ENCODE results near the gene MRPL34.

The MRPL34 gene

DNA sequence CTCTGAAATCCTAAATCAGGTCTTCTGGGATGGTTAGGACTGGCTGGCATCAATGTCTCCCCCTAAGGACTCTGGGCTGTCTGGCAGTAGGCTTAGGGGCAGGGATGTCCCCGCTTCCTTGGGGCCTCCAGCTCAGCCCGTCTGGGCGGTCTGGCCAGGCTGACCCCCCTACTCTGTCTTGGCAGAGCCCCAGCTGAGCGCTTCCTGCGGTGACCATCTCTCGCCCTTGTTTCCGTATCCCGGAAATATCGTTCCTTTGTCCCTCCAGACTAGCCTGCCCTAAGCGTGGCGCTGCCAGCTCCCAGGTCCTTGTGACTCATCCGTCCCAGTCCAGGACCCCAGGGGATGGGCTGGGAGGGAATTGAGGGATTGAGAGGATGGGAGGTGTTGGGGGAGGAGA is 43.0 kb downstream of the MRPL34 start:
- H3K4me1 ChIP-seq (ENCODE audit: control insufficient read depth, insufficient read depth, low read length) = peaks cover 27% of the 10 kb centered on the region
- no peak overlapping the region for H3K9ac ChIP-seq (ENCODE audit: low read length in 2 of 2)
- no peaks in the 10 kb centered on the region for H3K9me3 ChIP-seq (ENCODE audit: control insufficient read depth in 2 of 2, low read length in 2 of 2)
- no peaks in the 10 kb centered on the region for H3K36me3 ChIP-seq (ENCODE audit: control insufficient read depth in 2 of 2, insufficient read depth in 2 of 2, low read length in 2 of 2)
- H3K4me3 ChIP-seq (ENCODE audit: low read length in 2 of 2) = no peak overlapping the region
- H3K27ac ChIP-seq (ENCODE audit: low read length) = peak overlapping the region; percentile 49
- peaks cover 0 to 4% of the 10 kb centered on the region in 2 donors for H3K27me3 ChIP-seq (ENCODE audit: control insufficient read depth in 1 of 2, insufficient read depth in 2 of 2, low read length in 2 of 2)

DNA sequence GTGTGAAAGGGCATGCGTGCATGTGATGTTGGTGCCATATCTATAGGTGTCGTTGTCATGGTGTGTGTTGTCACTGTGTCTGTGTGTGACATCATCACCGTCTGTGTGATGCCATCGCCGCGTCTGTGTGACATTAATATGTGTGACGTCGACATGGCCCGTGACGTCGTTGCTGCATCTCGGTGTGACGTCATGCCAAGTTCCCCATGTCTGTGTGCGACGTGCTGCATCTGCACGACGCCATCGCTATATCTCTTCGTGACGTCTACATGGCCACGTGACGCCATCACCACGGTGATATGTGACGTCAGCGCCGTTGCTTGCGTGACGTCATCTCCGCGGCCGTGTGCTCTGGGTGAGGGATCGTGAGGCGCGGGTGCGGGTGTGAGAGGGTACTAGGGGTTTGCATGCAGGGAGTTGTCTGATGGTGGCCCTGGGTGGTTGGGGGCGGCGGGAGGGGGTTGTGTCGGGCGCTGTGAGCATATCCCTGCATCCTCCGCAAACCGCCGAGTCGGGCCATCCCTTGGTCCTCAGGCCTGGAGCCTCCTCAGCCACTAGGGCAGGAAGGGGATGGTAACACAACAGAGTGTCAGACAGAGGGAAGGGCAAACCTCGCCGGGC is 46.3 kb downstream of the MRPL34 start:
- H3K36me3 ChIP-seq (ENCODE audit: control insufficient read depth in 2 of 2, insufficient read depth in 2 of 2, low read length in 2 of 2) = no peaks in the 10 kb centered on the region
- no peak overlapping the region for H3K27ac ChIP-seq (ENCODE audit: low read length)
- H3K9me3 ChIP-seq (ENCODE audit: control insufficient read depth in 2 of 2, low read length in 2 of 2) = no peaks in the 10 kb centered on the region
- no peak overlapping the region for H3K9ac ChIP-seq (ENCODE audit: low read length in 2 of 2)
- H3K4me3 ChIP-seq (ENCODE audit: low read length in 2 of 2) = no peak overlapping the region
- peaks cover 0 to 4% of the 10 kb centered on the region in 2 donors for H3K27me3 ChIP-seq (ENCODE audit: control insufficient read depth in 1 of 2, insufficient read depth in 2 of 2, low read length in 2 of 2)
- H3K4me1 ChIP-seq (ENCODE audit: control insufficient read depth, insufficient read depth, low read length) = peaks cover 21% of the 10 kb centered on the region

- Histone ChIP-seq H3K4me1 (ENCODE audit: control insufficient read depth, insufficient read depth, low read length) (peaks cover 13% of the 10 kb centered on the region), H3K27me3 (ENCODE audit: control insufficient read depth in 1 of 2, insufficient read depth in 2 of 2, low read length in 2 of 2) (peaks cover 0 to 4% of the 10 kb centered on the region in 2 donors), H3K9ac (ENCODE audit: low read length in 2 of 2) (no peak overlapping the region), H3K27ac (ENCODE audit: low read length) (no peak overlapping the region), H3K36me3 (ENCODE audit: control insufficient read depth in 2 of 2, insufficient read depth in 2 of 2, low read length in 2 of 2) (no peaks in the 10 kb centered on the region), H3K9me3 (ENCODE audit: control insufficient read depth in 2 of 2, low read length in 2 of 2) (no peaks in the 10 kb centered on the region), H3K4me3 (ENCODE audit: low read length in 2 of 2) (no peak overlapping the region)
Measured at GRCh38 chr19:17352608-17353280, 47.1 kb downstream of the MRPL34 start.

DNA sequence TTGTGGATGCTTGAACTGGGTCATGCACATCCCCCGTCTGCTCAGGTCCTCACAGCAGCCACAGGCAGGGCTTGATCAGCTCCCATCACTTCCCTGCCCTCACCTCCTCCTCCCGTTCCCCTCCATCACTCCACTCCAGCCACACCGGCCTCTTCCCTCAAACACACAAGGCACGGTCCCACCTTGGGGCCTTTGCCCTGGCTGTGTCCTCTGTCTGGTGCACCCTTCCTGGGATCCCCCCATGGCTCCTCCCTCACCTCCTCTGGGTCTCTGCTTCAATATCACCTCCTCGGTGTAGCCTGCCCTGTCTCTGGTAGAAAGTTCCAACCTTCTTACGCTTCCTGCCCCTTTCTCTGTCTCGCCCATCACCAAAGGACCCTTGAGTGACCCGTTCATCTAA is 47.7 kb downstream of the MRPL34 start:
- no peak overlapping the region for H3K27ac ChIP-seq (ENCODE audit: low read length)
- H3K9ac ChIP-seq (ENCODE audit: low read length in 2 of 2) = no peak overlapping the region
- no peaks in the 10 kb centered on the region for H3K9me3 ChIP-seq (ENCODE audit: control insufficient read depth in 2 of 2, low read length in 2 of 2)
- H3K4me3 ChIP-seq (ENCODE audit: low read length in 2 of 2) = no peak overlapping the region
- H3K27me3 ChIP-seq (ENCODE audit: control insufficient read depth in 1 of 2, insufficient read depth in 2 of 2, low read length in 2 of 2) = peaks cover 0 to 4% of the 10 kb centered on the region in 2 donors
- no peaks in the 10 kb centered on the region for H3K36me3 ChIP-seq (ENCODE audit: control insufficient read depth in 2 of 2, insufficient read depth in 2 of 2, low read length in 2 of 2)
- H3K4me1 ChIP-seq (ENCODE audit: control insufficient read depth, insufficient read depth, low read length) = peaks cover 8% of the 10 kb centered on the region

All from stomach smooth muscle (tissue), 2 donors.